AG20443 (cell line): ENCODE data around the gene AKR1C2.
A peak's percentile ranks its signal among the peaks of the same experiment; 100 is the strongest.
"Not testable (repeated sequence)": the region's sequence is repeated elsewhere in the genome, so short reads cannot be mapped to it uniquely, and the experiment has no call there.

ENCODE experiments used
- DNase-seq: peaks from one replicate; pipeline ENCODE4 v3.0.0; 2012; ENCODE audit warnings: low spot score, mixed read lengths

AKR1C2 gene

DNA sequence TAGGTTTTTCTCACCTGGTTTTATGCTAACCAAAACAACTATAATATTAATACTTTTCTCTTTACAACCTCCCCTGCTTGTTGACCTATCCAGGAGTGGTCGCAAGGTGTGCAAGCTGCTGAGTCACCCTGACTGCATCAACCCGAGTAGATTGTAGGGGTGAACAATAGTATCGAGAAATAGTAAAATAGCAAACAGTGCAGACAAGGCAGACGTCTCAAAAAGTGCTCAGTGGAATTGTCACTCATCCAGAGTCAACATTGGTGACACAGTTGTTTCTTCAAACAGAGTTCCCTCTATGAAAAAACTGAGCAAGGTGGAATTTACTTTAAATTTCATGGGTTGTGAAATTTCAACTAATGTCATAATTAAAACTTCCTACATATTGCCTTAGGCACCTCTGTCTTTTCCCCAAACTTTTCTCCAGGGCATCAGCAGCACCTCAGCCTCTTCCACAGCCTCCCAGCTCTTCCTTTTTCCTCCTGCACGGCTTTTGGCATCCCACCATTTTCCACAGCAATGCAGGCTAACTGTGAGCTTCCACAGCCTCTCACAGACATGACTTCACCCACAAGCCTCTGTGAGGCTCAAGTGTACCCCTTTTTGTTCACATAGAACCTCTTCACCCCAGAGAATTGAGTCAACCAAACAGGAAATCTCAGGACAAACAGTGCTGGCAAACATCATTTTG, 46.6 kb downstream of the AKR1C2 start:
- not testable (repeated sequence) for DNase-seq

DNA sequence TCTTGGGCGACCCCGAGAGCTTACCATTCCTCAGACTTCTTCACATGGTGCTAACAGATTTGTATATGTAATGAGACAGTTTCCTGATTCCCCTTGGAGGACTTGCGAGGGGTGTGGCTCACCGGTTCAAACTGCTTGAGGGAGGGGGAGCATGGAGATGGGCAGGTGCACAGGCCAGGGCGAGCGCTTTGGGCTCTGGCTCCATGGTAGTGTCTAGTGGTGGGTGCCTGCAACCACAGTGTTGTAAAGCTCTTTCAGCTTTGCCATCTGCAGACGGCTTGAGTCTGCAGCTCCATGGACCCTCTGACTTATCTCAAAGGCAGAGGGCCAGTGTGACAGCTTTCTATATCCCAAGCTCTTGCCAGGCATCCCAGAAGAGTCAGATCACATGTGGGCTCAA, 47.6 kb downstream of the AKR1C2 start:
- not testable (repeated sequence) for DNase-seq

DNA sequence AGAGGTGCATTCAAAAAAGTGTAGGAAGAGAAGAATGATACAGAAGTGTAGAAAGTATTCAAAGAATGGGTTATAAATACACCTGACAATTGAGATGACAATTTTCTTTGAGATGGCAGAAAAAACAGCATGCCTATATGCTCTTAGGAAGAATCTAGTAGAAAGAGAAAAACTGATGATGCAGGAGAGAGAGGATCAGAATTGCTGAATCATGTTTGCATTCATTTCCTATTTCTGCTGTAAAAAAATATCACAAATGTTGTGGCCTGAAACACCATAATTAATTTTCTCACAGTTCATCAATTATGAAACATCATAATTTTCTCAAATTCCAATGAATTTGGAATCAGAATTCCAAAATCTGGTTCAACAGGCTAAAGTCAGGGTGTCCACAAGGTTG, 50.3 kb downstream of the AKR1C2 start:
- no peak for DNase-seq

DNA sequence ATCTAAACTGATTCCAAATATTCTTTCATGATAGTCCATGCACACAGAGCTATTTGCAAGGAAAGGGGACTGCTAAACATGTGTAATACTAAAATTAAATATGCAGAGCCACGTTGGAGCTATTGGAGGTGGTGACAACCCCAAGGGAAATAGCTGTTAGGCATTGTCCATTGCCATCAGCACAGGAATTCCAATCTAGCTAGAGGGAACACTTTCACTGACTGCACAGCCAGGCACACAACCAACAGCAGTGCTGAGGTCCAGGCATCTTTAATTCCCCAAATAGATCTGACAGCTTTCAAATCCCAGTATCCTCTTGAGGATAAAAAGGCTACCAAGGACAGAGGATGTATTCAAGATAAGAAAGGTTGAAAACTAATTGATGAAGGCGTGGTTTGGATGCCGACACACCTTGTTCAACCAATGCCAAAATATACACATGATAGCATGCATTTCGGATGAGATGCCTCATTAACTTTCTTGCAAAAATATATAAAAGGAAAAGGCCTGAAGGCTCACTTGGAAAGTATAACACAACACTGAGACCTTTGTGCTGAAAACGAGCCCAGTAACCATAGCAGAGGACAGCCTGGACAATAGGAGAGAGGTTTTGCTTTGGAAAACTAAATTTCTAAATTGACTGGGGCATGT, 52.0 kb downstream of the AKR1C2 start:
- not testable (repeated sequence) for DNase-seq

DNA sequence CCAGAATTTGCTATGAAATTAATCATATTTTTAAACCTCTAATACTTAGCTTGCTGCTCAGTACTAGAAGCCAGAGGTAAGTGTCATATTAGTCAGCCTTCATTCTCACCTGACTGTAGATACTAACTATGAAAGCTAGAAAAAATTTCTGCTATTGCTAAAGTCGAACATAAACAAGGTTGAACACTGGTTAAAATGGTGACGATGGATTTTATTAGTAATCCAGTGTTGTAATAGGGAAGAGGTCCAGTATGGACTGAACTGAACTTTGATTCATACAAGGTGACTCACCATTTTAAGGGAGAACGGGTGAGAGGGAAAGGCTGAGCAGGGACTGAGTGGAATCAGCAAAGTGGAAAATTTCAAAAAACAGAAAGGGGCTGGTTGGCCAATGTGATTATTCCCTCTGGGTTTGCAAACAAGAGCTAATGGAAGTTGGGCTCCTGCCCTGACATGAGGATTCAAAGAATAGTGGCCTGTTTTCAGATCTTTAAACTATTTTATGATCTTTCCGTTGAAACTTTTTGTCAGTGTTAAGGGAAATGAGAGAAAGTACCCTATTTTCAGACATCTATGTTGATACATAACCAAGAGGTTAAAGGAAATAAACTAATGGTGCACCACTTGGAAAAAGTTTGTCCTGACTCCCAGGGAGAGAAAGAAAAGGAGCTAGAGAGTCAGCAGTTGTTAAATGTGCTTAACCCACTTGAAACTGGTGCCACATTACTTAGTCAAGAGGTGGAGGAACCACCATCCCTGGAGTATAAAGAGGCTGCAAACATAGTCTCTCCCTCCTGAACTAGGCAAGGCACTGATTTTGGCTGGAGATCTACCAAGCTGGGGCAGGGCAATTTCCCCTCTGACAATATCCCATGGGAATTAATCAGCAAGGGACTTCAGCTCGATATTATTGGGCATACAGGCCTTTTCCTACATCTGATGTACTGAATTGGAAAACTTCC, 55.7 kb downstream of the AKR1C2 start:
- peak; percentile 90 for DNase-seq

DNA sequence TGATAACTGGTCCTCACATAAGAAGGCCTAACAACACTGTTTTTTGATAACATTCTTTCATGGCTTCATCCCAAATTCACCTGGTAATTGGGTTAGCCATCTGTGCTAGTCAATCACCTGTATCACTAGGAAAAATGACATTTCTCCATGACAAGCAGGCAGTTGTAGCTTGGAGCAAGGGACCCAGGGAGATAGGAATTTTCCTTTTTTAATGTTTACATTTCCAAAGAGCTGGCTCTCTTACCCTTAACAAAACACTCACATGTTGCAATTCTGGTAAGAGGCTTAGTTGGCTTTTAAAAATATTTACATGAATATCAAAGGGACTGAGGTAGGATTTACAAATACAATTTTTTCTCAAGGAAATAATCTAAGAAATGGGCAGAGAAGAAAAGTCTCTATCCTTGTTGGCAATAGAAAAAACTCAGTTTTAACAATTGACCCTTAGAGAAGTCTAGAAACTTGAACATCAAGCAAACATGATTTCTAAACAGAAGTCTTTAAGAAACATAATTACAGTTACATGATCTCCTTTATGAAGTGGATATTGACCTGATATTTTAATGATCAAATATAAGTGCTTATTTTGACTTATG, 56.5 kb downstream of the AKR1C2 start:
- no peak for DNase-seq

DNA sequence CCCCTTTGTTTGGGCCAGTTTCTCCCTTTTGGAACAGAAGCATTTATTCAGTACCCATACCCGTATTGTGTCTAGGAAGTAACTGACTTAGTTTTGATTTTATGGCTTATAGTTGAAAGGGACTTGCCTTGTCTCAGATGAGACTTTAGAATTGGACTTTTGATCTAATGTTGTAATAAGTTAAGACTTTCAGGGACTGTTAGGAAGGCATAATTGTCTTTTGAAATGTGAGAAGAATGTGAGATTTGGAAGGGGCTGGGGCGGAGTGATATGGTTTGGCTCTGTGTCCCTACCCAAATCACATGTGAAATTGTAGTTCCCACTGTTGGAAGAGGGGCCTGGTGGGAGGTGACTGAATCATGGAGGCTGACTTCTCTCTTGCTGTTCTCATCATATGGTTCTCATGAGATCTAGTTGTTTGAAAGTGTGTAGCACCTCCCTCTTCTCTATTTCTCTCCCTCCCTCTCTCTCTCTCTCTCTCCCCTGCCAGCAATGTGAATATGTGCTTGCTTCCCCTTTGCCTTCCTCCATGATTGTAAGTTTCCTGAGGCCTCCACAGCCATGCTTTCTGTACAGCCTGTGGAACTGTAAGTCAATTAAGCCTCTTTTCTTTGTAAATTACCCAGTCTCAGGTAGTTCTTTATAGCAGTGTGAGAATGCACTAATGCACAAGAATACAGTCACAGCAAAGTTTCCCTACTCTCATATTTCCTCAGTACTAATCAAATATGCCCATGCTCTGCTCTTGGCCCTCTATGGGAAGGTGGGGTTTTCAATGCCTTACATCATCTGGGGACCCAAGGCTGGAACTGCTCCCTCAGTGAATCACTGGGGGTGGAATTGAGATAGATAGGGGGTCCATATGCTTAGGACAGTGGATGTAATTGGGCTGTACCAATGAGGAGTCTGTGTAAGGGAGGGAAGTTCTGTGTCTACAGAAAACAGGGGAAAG, 57.6 kb downstream of the AKR1C2 start:
- DNase-seq, result no peak

DNA sequence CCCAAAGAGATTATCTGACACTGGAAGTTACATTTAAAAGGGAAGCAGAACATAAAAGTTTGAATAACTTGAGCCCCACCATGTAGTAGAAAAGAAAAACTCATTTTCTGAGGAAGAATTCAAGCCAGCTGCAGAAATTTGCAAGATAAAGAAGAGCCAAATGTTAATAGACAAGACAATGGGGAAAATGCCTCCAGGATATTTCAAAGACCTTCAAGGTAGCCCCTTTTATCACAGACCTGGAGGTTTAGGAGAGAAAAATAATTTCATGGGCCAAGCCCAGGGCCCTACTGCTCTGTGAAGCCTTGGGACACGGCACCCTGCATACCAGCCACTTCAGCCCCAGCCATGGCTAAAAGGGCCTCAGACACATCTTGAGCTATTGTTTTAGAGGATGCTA, 58.8 kb downstream of the AKR1C2 start:
- DNase-seq, result no peak

DNA sequence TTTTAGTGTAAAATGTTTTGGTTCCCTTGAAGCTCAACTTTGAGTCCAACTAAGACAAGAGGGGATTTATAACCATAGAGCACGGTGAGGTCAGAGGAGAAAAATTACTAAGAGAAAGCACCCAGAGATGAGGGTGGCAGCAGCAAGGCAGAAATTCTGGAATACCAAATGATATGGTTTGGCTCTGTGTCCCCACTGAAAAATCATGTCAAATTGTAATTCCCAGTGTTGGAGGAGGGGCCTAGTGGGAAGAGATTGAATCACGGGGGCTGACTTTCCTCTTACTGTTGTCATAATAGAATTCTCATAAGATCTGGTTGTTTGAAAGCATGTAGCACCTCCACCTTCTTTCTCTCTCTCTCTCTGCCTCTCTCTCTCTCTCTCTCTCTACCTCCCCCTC, 59.8 kb downstream of the AKR1C2 start:
- no peak for DNase-seq

DNA sequence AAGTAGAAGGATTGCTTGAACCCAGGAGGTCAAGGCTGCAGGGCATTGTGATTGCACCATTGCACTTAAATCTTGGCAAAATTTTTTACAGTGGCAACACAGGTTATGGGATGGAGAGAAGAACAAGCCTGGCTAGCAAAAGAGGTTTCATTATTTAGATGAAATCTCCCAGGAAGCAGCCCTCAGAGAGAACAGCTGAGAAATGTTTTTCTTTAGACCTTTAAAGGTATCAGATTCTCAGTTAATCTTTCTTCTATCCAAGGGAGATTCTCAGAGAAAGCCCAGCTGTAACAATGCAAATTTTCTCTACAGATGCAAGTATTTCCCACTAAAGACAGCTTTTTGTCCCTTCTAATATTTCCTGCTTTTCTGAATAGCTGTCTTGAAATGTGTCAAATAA, 60.2 kb downstream of the AKR1C2 start:
- not testable (repeated sequence) for DNase-seq

DNA sequence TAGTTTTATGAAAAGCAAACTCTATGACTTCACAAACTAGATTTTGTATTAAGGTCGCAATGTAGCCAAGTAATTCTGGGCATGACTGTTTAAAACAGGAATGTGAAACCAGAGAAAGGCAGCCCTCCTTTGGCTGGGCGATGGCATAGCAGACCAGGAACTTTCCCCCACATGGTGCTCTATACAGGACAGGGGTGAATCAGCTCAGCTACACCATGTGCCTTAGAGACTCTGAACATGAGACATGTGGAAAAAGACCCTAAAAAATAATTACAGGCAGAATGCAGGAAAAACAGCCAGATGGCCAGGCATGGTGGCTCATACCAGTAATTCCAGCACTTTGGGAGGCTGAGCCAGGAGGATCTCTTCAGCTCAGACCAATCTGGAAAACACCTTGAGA, 60.7 kb downstream of the AKR1C2 start:
- DNase-seq, result peak; percentile 57

DNA sequence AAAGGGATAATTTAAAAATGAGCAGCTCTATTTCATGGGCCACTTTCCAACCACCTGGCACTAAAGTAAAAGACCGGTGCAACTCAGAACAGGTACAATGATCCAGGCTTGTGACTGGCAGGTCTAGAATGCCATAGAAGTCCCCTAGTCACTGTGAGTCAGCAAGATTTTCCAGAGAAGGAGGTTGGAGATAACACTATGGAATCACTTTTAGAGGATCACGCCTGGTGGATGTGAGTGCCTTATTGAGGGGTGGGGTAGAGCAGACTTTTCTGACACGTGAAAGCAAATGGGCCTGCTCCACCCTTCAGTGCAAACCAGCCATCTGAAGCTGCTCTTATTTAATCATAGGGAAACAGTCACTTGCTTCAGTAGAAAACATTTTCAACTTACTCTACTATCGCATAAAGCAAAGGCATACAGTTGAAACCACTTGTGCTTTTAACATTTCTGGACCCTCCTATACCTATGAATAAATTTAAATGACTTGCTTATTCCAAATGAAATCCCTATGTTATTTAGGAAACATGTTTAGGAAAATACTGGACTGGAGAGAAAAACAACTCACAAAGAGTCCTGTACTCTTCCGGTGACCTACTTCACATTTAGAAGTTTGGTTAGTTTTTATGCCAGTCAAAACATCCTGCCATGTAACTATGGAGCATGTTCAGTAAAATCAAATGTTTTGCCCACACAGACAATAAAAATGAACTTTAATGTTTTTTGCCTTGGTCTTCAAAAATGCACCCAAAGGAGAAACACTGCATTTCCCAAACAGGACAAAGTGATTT, 61.9 kb downstream of the AKR1C2 start:
- no peak for DNase-seq

DNA sequence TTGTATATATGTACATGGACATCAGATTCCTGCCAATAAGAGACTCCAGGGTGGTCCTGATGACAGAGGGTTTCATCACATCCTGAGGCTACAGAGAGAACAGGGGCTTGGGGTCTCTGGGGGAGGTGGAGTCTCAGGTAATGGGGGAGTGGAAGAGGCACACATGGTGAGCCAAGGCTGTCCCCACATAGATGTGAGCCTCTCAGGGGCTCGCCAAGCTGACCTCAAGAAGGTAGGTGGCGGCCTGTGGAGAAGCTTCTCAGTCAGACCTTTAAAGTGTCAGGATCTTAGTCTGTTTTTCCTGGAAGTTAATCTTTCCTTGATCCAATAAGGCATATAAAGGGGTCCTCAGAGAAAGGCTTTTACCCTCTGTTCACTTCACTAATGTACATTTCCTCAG, 62.7 kb downstream of the AKR1C2 start:
- DNase-seq, result not testable (repeated sequence)

DNA sequence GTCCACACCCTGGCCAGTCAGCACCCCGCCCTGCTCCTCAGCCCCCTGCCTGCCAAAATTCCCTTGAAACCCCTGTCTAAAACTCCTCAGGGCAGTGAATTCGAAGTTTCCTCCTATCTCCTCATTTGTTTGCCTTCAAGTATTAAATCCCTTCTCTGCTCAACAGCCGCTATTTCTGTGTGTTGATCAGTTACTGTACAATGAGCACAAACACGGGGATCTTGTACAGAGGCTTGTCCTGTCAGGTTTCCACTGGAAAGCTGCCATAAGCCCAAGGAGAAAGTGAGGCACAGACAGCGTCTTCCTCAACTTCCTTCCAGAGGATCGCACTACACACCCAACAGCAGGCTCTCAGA, 63.6 kb downstream of the AKR1C2 start:
- DNase-seq, result not testable (repeated sequence)

DNA sequence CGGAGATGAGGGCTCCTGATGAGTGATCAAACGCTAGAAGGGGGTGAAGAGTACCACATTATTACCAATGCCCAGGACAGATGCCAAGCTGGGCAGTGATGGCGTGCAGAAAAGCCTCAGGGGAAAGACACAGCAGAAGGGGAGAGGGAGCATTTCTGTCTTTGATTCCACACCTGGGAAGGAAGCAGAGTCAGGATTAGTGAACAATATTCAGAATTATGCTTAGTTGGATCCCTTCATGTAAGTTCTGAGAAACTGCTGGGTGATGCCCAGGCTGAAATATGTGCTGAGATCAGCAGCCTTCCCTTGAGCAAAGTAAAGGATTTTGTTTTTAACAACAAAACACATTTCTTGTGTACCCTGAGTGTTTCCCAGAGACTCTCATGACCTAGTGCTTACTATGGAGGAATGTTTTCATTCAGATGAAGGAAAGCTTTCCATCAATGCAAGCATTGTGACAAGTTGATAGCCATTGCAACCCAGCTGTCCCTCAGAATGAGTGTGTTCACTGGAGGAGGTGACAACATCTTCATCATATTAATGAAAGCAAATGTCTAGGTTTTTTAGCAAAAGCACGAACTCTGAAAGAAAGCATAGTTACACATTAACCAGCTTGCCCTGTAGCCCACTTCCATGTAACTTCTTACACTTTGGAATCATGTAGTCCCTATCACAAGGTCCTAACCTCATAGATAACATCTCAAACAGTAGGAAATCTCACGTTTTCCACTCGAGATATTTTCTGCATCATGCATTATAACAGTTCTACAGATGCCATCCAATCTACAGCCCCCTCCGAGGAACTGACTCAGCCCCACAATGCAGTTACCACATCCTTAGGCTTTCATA, 64.2 kb downstream of the AKR1C2 start:
- peak; percentile 43 for DNase-seq
